HCT116 (cell line): ENCODE data around the gene ATP8A2.

Source experiments
- CTCF ChIP-seq, 3 experiments: fragments of 200-600 bp in 1 of 3; sonication (generic) in 1 of 3; IDR thresholded peaks in 2 of 3; conservative IDR thresholded peaks in 1 of 3; 2 replicates each; pipeline ENCODE4 v1.5.1; 2012 to 2017; ENCODE audit warnings: low read depth in 2 of 3, low read length in 2 of 3, antibody characterized with exemption in 1 of 3, borderline replicate concordance in 1 of 3, control low read depth in 1 of 3, mild to moderate bottlenecking in 1 of 3, mixed read lengths in 1 of 3, mixed run types in 1 of 3, moderate library complexity in 1 of 3; ENCODE audit not compliant: insufficient read depth in 1 of 3
- EZH2phosphoT487 ChIP-seq: fragments of 200-600 bp; IDR thresholded peaks from 2 replicates; pipeline ENCODE4 v1.6.1; 2018; ENCODE audit warnings: antibody characterized with exemption, borderline replicate concordance
- POLR2A ChIP-seq: IDR thresholded peaks from 2 replicates; pipeline ENCODE4 v1.7.0; 2011; ENCODE audit warnings: borderline replicate concordance; ENCODE audit not compliant: insufficient read depth, insufficient read length; ENCODE audit errors: extremely low read depth
- POLR2AphosphoS5 ChIP-seq: IDR thresholded peaks from 2 replicates; pipeline ENCODE4 v1.6.1; 2011; ENCODE audit warnings: mild to moderate bottlenecking, low read depth, low read length, moderate library complexity
- RAD21 ChIP-seq: IDR thresholded peaks from 2 replicates; pipeline ENCODE4 v1.6.1; 2012; ENCODE audit warnings: low read depth, mild to moderate bottlenecking
- REST ChIP-seq: IDR thresholded peaks from 2 replicates; pipeline ENCODE4 v1.6.1; 2012; ENCODE audit warnings: low read depth
- SIN3A ChIP-seq: IDR thresholded peaks from 2 replicates; pipeline ENCODE4 v1.6.1; 2012; ENCODE audit warnings: low read depth
- SRF ChIP-seq: IDR thresholded peaks from 2 replicates; pipeline ENCODE4 v1.6.1; 2012; ENCODE audit warnings: low read depth
- YY1 ChIP-seq: IDR thresholded peaks from 2 replicates; pipeline ENCODE4 v1.6.1; 2011; ENCODE audit warnings: low read length, low read depth, moderate library complexity, mild to moderate bottlenecking; ENCODE audit not compliant: insufficient replicate concordance; ENCODE audit errors: extremely low read depth
- ZNF274 ChIP-seq: fragments of 200-500 bp; sonication (Bioruptor generic); IDR thresholded peaks from 2 replicates; pipeline ENCODE4 v1.6.1; 2014; ENCODE audit warnings: mild to moderate bottlenecking, low read depth, low read length, inconsistent platforms

- no peak for TF ChIP-seq ZNF274
- no peak for TF ChIP-seq CTCF (IDR thresholded peaks at IDR 0.05 in 2 of 3, conservative IDR thresholded peaks at IDR 0.05 in 1 of 3; ENCODE audit: borderline replicate concordance in 1 of 3, insufficient read depth in 1 of 3, low read depth in 2 of 3, low read length in 2 of 3)
- TF ChIP-seq RAD21 = no peak
- no peak for TF ChIP-seq POLR2AphosphoS5
- TF ChIP-seq SIN3A = no peak
- no peak for TF ChIP-seq EZH2phosphoT487
- no peak for TF ChIP-seq POLR2A
- no peak for TF ChIP-seq REST
- no peak for TF ChIP-seq YY1
- TF ChIP-seq SRF = no peak
These were observed 215.7 kb downstream of the ATP8A2 start for GRCh38 chr13:25587326-25587980.
